Measurements from ENCODE around the gene FAM107B. TPM values are rescaled to one million over a fixed set of nuclear protein-coding genes. Genes with fewer than 3 reads are reported as not detected.

FAM107B gene
- total RNA-seq, 1 donor from 2014 or later, result 286 TPM

GRCh38 chr10:14532473-14533251, 242.0 kb downstream of the FAM107B start:
- DNase-seq (no peak), ATAC-seq (ENCODE audit: low read depth) (no peak)
- no peak for TF ChIP-seq CTCF (IDR thresholded peaks at IDR 0.05)
- Mint-ChIP-seq H3K4me3 (no peak overlapping the region), H3K27me3 (no peaks in the 10 kb centered on the region), H3K9me3 (no peaks in the 10 kb centered on the region), H3K4me1 (peaks cover 18% of the 10 kb centered on the region), H3K27ac (no peak overlapping the region), H3K36me3 (ENCODE audit: low read depth) (peaks cover 89% of the 10 kb centered on the region)
- intact Hi-C loops (cut with micrococcal nuclease), result no loop called here
- ChIA-PET POLR2A (no interaction called here), CTCF (no interaction called here)

GRCh38 chr10:14531974-14532373, 242.7 kb downstream of the FAM107B start:
- ChIA-PET POLR2A (no interaction called here), CTCF (no interaction called here)
- Mint-ChIP-seq H3K27me3 (no peaks in the 10 kb centered on the region), H3K27ac (peak overlapping the region; percentile 21), H3K36me3 (ENCODE audit: low read depth) (peaks cover 89% of the 10 kb centered on the region), H3K9me3 (no peaks in the 10 kb centered on the region), H3K4me3 (no peak overlapping the region), H3K4me1 (peaks cover 18% of the 10 kb centered on the region)
- ATAC-seq (ENCODE audit: low read depth) (no peak), DNase-seq (no peak)
- intact Hi-C loops (cut with micrococcal nuclease), result no loop called here
- TF ChIP-seq CTCF (IDR thresholded peaks at IDR 0.05), result no peak

- no peak for ATAC-seq (ENCODE audit: low read depth)
These were observed 244.2 kb downstream of the FAM107B start for GRCh38 chr10:14530465-14530864.

GRCh38 chr10:14529351-14529750, 245.3 kb downstream of the FAM107B start:
- Mint-ChIP-seq H3K27me3 (no peaks in the 10 kb centered on the region), H3K27ac (no peak overlapping the region), H3K36me3 (ENCODE audit: low read depth) (peaks cover 88% of the 10 kb centered on the region), H3K4me3 (no peak overlapping the region), H3K4me1 (peaks cover 15% of the 10 kb centered on the region), H3K9me3 (no peaks in the 10 kb centered on the region)
- intact Hi-C loops (cut with micrococcal nuclease), result no loop called here
- POLR2A ChIA-PET, result no interaction called here
- ATAC-seq (ENCODE audit: low read depth), result no peak
- CTCF ChIA-PET, result interaction anchor here (0.6 to 0.9 kb wide), 2 partner anchors 14 to 293 kb away, joined by 3 read pairs; no protein-coding TSS in a partner anchor
- DNase-seq, result no peak
- TF ChIP-seq CTCF (IDR thresholded peaks at IDR 0.05), result no peak

More at GRCh38 chr10:14530465-14530864, 244.2 kb downstream of the FAM107B start:
- intact Hi-C loops (cut with micrococcal nuclease), result no loop called here
- no peak overlapping the region for H3K4me3 Mint-ChIP-seq
- H3K9me3 Mint-ChIP-seq, result no peaks in the 10 kb centered on the region
- POLR2A ChIA-PET, result no interaction called here
- peaks cover 88% of the 10 kb centered on the region for H3K36me3 Mint-ChIP-seq (ENCODE audit: low read depth)
- H3K27ac Mint-ChIP-seq, result no peak overlapping the region
- H3K27me3 Mint-ChIP-seq, result no peaks in the 10 kb centered on the region
- TF ChIP-seq CTCF (IDR thresholded peaks at IDR 0.05), result no peak
- H3K4me1 Mint-ChIP-seq, result peaks cover 15% of the 10 kb centered on the region
- no peak for DNase-seq
- CTCF ChIA-PET, result interaction anchor here (0.9 kb wide), 1 partner anchor 13 kb away, joined by 3 read pairs; no protein-coding TSS in a partner anchor

GRCh38 chr10:14528450-14528849, 246.2 kb downstream of the FAM107B start:
- H3K4me1 Mint-ChIP-seq, result peaks cover 16% of the 10 kb centered on the region
- CTCF ChIA-PET, result interaction anchor here (0.9 kb wide), 1 partner anchor 294 kb away, joined by 3 read pairs; no protein-coding TSS in a partner anchor
- H3K27ac Mint-ChIP-seq, result no peak overlapping the region
- TF ChIP-seq CTCF (IDR thresholded peaks at IDR 0.05), result no peak
- intact Hi-C loops (cut with micrococcal nuclease), result no loop called here
- no peaks in the 10 kb centered on the region for H3K9me3 Mint-ChIP-seq
- ATAC-seq (ENCODE audit: low read depth) (no peak), DNase-seq (no peak)
- H3K4me3 Mint-ChIP-seq, result no peak overlapping the region
- POLR2A ChIA-PET, result interaction anchor here (0.6 kb wide), 1 partner anchor 143 kb away, joined by 3 read pairs; no protein-coding TSS in a partner anchor
- H3K27me3 Mint-ChIP-seq, result no peaks in the 10 kb centered on the region
- peaks cover 87% of the 10 kb centered on the region for H3K36me3 Mint-ChIP-seq (ENCODE audit: low read depth)

Measured in activated B cell treated with CpG ODN at 0.5 μM for 24 hours (primary cell).